Muscle layer of duodenum (tissue), 2 donors: ENCODE measurements around the gene NDUFS7.
A peak's percentile ranks its signal among the peaks of the same experiment; 100 is the strongest.

Source experiments
- H3K27ac ChIP-seq: one replicate; pipeline ENCODE4 v1.7.0; 2013; ENCODE audit warnings: mild to moderate bottlenecking, low read length
- H3K27me3 ChIP-seq: one replicate; pipeline ENCODE4 v1.7.0; 2013; ENCODE audit warnings: low read depth, mild to moderate bottlenecking, control low read depth, low read length
- H3K36me3 ChIP-seq, 2 donors: one replicate each; pipeline ENCODE4 v1.7.0; 2013; ENCODE audit warnings: low read length in 2 of 2, control low read depth in 1 of 2, mild to moderate bottlenecking in 1 of 2; ENCODE audit not compliant: insufficient read depth in 2 of 2, control insufficient read depth in 1 of 2
- H3K4me1 ChIP-seq, 2 donors: one replicate each; pipeline ENCODE4 v1.7.0; 2013; ENCODE audit warnings: low read length in 2 of 2, mild to moderate bottlenecking in 2 of 2, control low read depth in 1 of 2, moderate library complexity in 1 of 2; ENCODE audit not compliant: insufficient read depth in 2 of 2, control insufficient read depth in 1 of 2
- H3K4me3 ChIP-seq, 2 donors: one replicate each; pipeline ENCODE4 v1.7.0; 2013; ENCODE audit warnings: low read length in 2 of 2, low read depth in 1 of 2, mild to moderate bottlenecking in 1 of 2
- H3K9me3 ChIP-seq, 2 donors: one replicate each; pipeline ENCODE4 v1.7.0; 2013; ENCODE audit warnings: low read length in 2 of 2, control low read depth in 1 of 2, mild to moderate bottlenecking in 1 of 2; ENCODE audit not compliant: control insufficient read depth in 1 of 2
- donor health status: healthy.

The NDUFS7 gene

GRCh38 chr19:1383312-1384084 is at the start of gene NDUFS7:
Gene NDUFS7, plus strand, starts transcription at chr19:1383907. Its CDS starts 20 bp downstream, at chr19:1383927.
- Histone ChIP-seq H3K27ac (peak within 1 kb of the TSS; percentile 75), H3K4me3 (peak within 1 kb of the TSS; percentile 92 to 98), H3K4me1 (peaks cover 0 to 34% of the 10 kb centered on the region in 2 donors)

GRCh38 chr19:1336079-1336684 is 47.5 kb upstream of the NDUFS7 start:
- Histone ChIP-seq H3K9me3 (no peaks in the 10 kb centered on the region), H3K4me3 (no peak overlapping the region), H3K27me3 (peaks cover 5% of the 10 kb centered on the region), H3K36me3 (no peaks in the 10 kb centered on the region), H3K27ac (no peak overlapping the region), H3K4me1 (no peaks in the 10 kb centered on the region)

More at GRCh38 chr19:1383312-1384084, at the start of gene NDUFS7:
- H3K9me3 ChIP-seq: no peaks in the 10 kb centered on the region
- H3K36me3 ChIP-seq: peaks cover 0 to 16% of the 10 kb centered on the region in 2 donors
- H3K27me3 ChIP-seq: no peaks in the 10 kb centered on the region

- Histone ChIP-seq H3K36me3 (no peaks in the 10 kb centered on the region), H3K4me1 (no peaks in the 10 kb centered on the region), H3K4me3 (no peak overlapping the region), H3K27ac (no peak overlapping the region), H3K9me3 (no peaks in the 10 kb centered on the region), H3K27me3 (no peaks in the 10 kb centered on the region)
These were observed 42.8 kb upstream of the NDUFS7 start for GRCh38 chr19:1340681-1341469.

GRCh38 chr19:1343041-1343440 is 40.7 kb upstream of the NDUFS7 start:
- Histone ChIP-seq H3K4me1 (no peaks in the 10 kb centered on the region), H3K27me3 (no peaks in the 10 kb centered on the region), H3K9me3 (no peaks in the 10 kb centered on the region), H3K27ac (no peak overlapping the region), H3K36me3 (no peaks in the 10 kb centered on the region), H3K4me3 (no peak overlapping the region)

GRCh38 chr19:1349211-1349610 is 34.5 kb upstream of the NDUFS7 start:
- H3K9me3 ChIP-seq: no peaks in the 10 kb centered on the region
- H3K4me1 ChIP-seq: peaks cover 0 to 5% of the 10 kb centered on the region in 2 donors
- H3K27me3 ChIP-seq: no peaks in the 10 kb centered on the region
- no peaks in the 10 kb centered on the region for H3K36me3 ChIP-seq
- no peak overlapping the region for H3K4me3 ChIP-seq
- no peak overlapping the region for H3K27ac ChIP-seq

GRCh38 chr19:1350867-1351266 is 32.8 kb upstream of the NDUFS7 start:
- Histone ChIP-seq H3K9me3 (no peaks in the 10 kb centered on the region), H3K4me3 (no peak overlapping the region), H3K27ac (no peak overlapping the region), H3K36me3 (no peaks in the 10 kb centered on the region), H3K27me3 (no peaks in the 10 kb centered on the region), H3K4me1 (peaks cover 2 to 13% of the 10 kb centered on the region in 2 donors)

- no peak overlapping the region for H3K27ac ChIP-seq
- H3K27me3 ChIP-seq: no peaks in the 10 kb centered on the region
- H3K9me3 ChIP-seq: no peaks in the 10 kb centered on the region
- no peaks in the 10 kb centered on the region for H3K36me3 ChIP-seq
- peaks cover 7 to 19% of the 10 kb centered on the region in 2 donors for H3K4me1 ChIP-seq
- H3K4me3 ChIP-seq: no peak overlapping the region
These were observed 32.3 kb upstream of the NDUFS7 start for GRCh38 chr19:1351381-1351851.

GRCh38 chr19:1353144-1353543 is 30.6 kb upstream of the NDUFS7 start:
- no peaks in the 10 kb centered on the region for H3K9me3 ChIP-seq
- peaks cover 4 to 7% of the 10 kb centered on the region in 2 donors for H3K36me3 ChIP-seq
- peaks cover 7 to 28% of the 10 kb centered on the region in 2 donors for H3K4me1 ChIP-seq
- H3K27me3 ChIP-seq: no peaks in the 10 kb centered on the region
- H3K4me3 ChIP-seq: no peak overlapping the region
- H3K27ac ChIP-seq: no peak overlapping the region

- H3K27me3 ChIP-seq: no peaks in the 10 kb centered on the region
- H3K4me3 ChIP-seq: peak overlapping the region; percentile 51 to 84
- no peak overlapping the region for H3K27ac ChIP-seq
- H3K36me3 ChIP-seq: peaks cover 15 to 23% of the 10 kb centered on the region in 2 donors
- peaks cover 7 to 28% of the 10 kb centered on the region in 2 donors for H3K4me1 ChIP-seq
- H3K9me3 ChIP-seq: no peaks in the 10 kb centered on the region
These were observed 28.6 kb upstream of the NDUFS7 start for GRCh38 chr19:1354970-1355567.

- no peaks in the 10 kb centered on the region for H3K9me3 ChIP-seq
- H3K4me3 ChIP-seq: peak overlapping the region; percentile 51 to 84
- peaks cover 15 to 25% of the 10 kb centered on the region in 2 donors for H3K36me3 ChIP-seq
- no peaks in the 10 kb centered on the region for H3K27me3 ChIP-seq
- no peak overlapping the region for H3K27ac ChIP-seq
- H3K4me1 ChIP-seq: peaks cover 7 to 35% of the 10 kb centered on the region in 2 donors
These were observed 27.9 kb upstream of the NDUFS7 start for GRCh38 chr19:1355568-1356507.
